Neuronal stem cell (in vitro differentiated cells): ENCODE measurements around the gene SRSF12.

Source experiments
- DNase-seq: peaks from one replicate; pipeline ENCODE4 v3.0.0-alpha.2; 2013; ENCODE audit warnings: low spot score
- H2AFZ ChIP-seq: one replicate; pipeline ENCODE4 v1.6.1; 2013; ENCODE audit warnings: mild to moderate bottlenecking, low read length, inconsistent platforms
- H2AK5ac ChIP-seq: 2 replicates; pipeline ENCODE4 v1.6.1; 2013; ENCODE audit warnings: low read depth, mild to moderate bottlenecking, inconsistent platforms, low read length, moderate library complexity, mixed read lengths
- H2BK120ac ChIP-seq: 2 replicates; pipeline ENCODE4 v1.6.1; 2013; ENCODE audit warnings: low read depth, mild to moderate bottlenecking, inconsistent platforms, low read length, moderate library complexity, mixed read lengths
- H2BK12ac ChIP-seq: one replicate; pipeline ENCODE4 v1.6.1; 2013; ENCODE audit warnings: low read length, inconsistent platforms
- H2BK15ac ChIP-seq: 2 replicates; pipeline ENCODE4 v1.6.1; 2013; ENCODE audit warnings: mild to moderate bottlenecking, low read length, inconsistent platforms, mixed read lengths
- H2BK5ac ChIP-seq: one replicate; pipeline ENCODE4 v1.6.1; 2013; ENCODE audit warnings: inconsistent platforms, mild to moderate bottlenecking, low read length, moderate library complexity
- H3K14ac ChIP-seq: one replicate; pipeline ENCODE4 v1.6.1; 2013; ENCODE audit warnings: low read length, inconsistent platforms
- H3K18ac ChIP-seq: 2 replicates; pipeline ENCODE4 v1.6.1; 2013; ENCODE audit warnings: low read length, inconsistent platforms
- H3K23ac ChIP-seq: 2 replicates; pipeline ENCODE4 v1.6.1; 2013; ENCODE audit warnings: low read depth, mild to moderate bottlenecking, mixed read lengths, low read length, inconsistent platforms; ENCODE audit not compliant: poor library complexity
- H3K27ac ChIP-seq: replicated peaks from 3 replicates; pipeline ENCODE4 v1.5.1; 2013; ENCODE audit warnings: low read length, inconsistent platforms
- H3K27me3 ChIP-seq, 3 experiments: 2 replicates each; pipeline ENCODE4 v1.6.1; 2013; ENCODE audit warnings: low read length in 3 of 3, mild to moderate bottlenecking in 2 of 3, inconsistent platforms in 1 of 3, low read depth in 1 of 3, mixed read lengths in 1 of 3, moderate library complexity in 1 of 3; ENCODE audit not compliant: control insufficient read depth in 3 of 3, insufficient read depth in 3 of 3
- H3K36me3 ChIP-seq, 2 donors: replicated peaks in 1 of 2; 2 replicates each; pipeline ENCODE4 v1.6.1; 2013; ENCODE audit warnings: low read length in 2 of 2; ENCODE audit not compliant: control insufficient read depth in 2 of 2, insufficient read depth in 2 of 2
- H3K4ac ChIP-seq: 2 replicates; pipeline ENCODE4 v1.6.1; 2013; ENCODE audit warnings: inconsistent platforms, mild to moderate bottlenecking, low read length, moderate library complexity
- H3K4me1 ChIP-seq, 2 donors: 1 replicate in 1 of 2; 2 replicates in 1 of 2; pipeline ENCODE4 v1.6.1; 2013; ENCODE audit warnings: low read length in 2 of 2, low read depth in 1 of 2; ENCODE audit not compliant: control insufficient read depth in 2 of 2, insufficient read depth in 1 of 2
- H3K4me2 ChIP-seq: one replicate; pipeline ENCODE4 v1.6.1; 2013; ENCODE audit warnings: mild to moderate bottlenecking, low read length, inconsistent platforms; ENCODE audit not compliant: insufficient read depth, poor library complexity, severe bottlenecking
- H3K4me3 ChIP-seq, 2 donors: 2 replicates each; pipeline ENCODE4 v1.5.1; 2013; ENCODE audit warnings: low read length in 2 of 2, mild to moderate bottlenecking in 2 of 2, inconsistent platforms in 1 of 2, moderate library complexity in 1 of 2
- H3K79me1 ChIP-seq: one replicate; pipeline ENCODE4 v1.6.1; 2013; ENCODE audit warnings: low read depth, mild to moderate bottlenecking, inconsistent platforms, low read length, moderate library complexity
- H3K9ac ChIP-seq: one replicate; pipeline ENCODE4 v1.6.1; 2013; ENCODE audit warnings: mild to moderate bottlenecking, low read depth, low read length, inconsistent platforms; ENCODE audit not compliant: poor library complexity
- H3K9me3 ChIP-seq, 2 donors: replicated peaks in 1 of 2; 2 replicates each; pipeline versions ENCODE3 to v1.6.1; 2013; ENCODE audit warnings: low read length in 2 of 2, mild to moderate bottlenecking in 2 of 2, inconsistent platforms in 1 of 2, low read depth in 1 of 2, mixed read lengths in 1 of 2, moderate library complexity in 1 of 2; ENCODE audit not compliant: control insufficient read depth in 2 of 2, insufficient read depth in 1 of 2
- H4K8ac ChIP-seq: one replicate; pipeline ENCODE4 v1.6.1; 2013; ENCODE audit warnings: low read depth, mild to moderate bottlenecking, inconsistent platforms, low read length, moderate library complexity
- H4K91ac ChIP-seq: one replicate; pipeline ENCODE4 v1.6.1; 2013; ENCODE audit warnings: low read length, low read depth, mild to moderate bottlenecking, inconsistent platforms; ENCODE audit not compliant: poor library complexity
- WGBS, 2 donors: extraction: QIAGEN DNeasy Blood & Tissue Kit; methylation state at CpG; one replicate each; pipeline ENCODE4 v1.1.7; 2013; ENCODE audit warnings: missing lambda C conversion rate in 2 of 2, mixed read lengths in 1 of 2; ENCODE audit not compliant: insufficient read length in 2 of 2, insufficient replicate concordance in 1 of 2; ENCODE audit errors: extremely low coverage in 2 of 2; 5-methylcytosine and 5-hydroxymethylcytosine counted together

Gene SRSF12

DNA sequence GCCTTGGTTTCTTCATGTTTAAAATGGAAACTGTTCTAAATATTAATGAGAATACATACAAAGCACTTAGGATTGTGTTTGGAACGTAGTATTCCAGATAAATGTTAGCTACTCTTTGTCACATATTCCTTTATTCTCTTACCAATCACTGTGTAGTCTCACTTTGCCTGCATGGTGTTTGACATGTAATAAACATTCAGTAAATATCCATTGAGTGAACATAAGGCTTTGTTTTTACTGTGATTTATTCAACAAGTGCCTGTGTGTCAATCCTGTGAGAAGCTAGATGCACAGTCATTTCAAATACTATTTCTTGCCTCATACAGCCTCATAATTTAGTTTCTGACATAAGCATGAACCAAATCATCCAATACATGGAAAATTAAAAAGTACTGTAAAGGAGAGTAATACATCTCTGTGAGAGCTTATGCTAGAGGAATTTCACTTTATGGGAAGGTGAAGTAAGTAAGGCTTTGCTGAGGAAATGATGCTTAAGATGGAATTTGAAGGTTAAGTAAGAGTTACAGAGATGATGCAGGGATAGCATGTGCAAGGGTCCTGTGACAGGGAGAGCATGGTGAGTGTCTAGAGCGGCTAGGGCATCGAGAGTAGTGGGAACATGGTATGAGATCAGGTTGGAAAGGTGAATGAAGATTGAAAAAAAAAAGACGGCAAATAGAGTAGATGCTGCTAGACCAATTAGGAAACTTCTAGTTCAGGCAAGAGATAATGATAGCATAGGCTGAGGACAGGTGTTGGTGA lies 42.6 kb upstream of the SRSF12 start:
- no peak overlapping the region for H3K4ac ChIP-seq
- H4K8ac ChIP-seq = no peak overlapping the region
- no peak overlapping the region for H2AK5ac ChIP-seq
- H3K9me3 ChIP-seq = no peaks in the 10 kb centered on the region
- H3K18ac ChIP-seq = no peak overlapping the region
- H2BK15ac ChIP-seq = no peak overlapping the region
- no peak overlapping the region for H2BK120ac ChIP-seq
- H3K36me3 ChIP-seq = peaks cover 0 to 37% of the 10 kb centered on the region in 2 donors
- H2BK5ac ChIP-seq = no peak overlapping the region
- no peak for DNase-seq
- H3K79me1 ChIP-seq = no peaks in the 10 kb centered on the region
- H3K27me3 ChIP-seq = no peaks in the 10 kb centered on the region
- no peak overlapping the region for H2BK12ac ChIP-seq
- no peak overlapping the region for H3K9ac ChIP-seq
- no peak overlapping the region for H3K23ac ChIP-seq
- H3K4me1 ChIP-seq = no peaks in the 10 kb centered on the region
- H3K4me2 ChIP-seq = no peak overlapping the region
- H3K4me3 ChIP-seq = no peak overlapping the region
- H4K91ac ChIP-seq = no peak overlapping the region
- no peak overlapping the region for H3K27ac ChIP-seq
- H2AFZ ChIP-seq = no peak overlapping the region
- 100% methylated on average over 1 of the region's 4 CpGs; no CpG with 5 or more reads in 1 of the 2 donors for WGBS, 2 donors
- H3K14ac ChIP-seq = no peak overlapping the region

DNA sequence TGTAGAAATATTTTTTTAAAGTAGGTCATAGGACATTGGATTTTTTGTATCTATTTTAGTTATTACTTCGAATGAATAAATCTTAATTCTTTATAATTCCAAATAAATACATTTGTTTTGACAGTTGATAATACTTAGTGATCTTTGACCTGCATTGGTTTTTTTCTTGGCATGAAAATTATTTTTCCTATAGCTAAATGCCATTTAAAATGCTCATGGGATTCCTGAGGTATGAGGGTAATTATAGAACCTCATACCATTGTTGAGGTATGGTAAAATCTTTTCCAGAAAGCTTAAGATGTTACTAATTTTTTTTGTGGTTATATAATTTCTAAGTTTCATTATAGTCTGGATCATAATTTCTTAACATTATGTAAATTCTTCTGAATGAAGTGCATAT lies 36.3 kb upstream of the SRSF12 start:
- Histone ChIP-seq H2BK12ac (no peak overlapping the region), H3K4me2 (no peak overlapping the region), H3K18ac (no peak overlapping the region), H3K27me3 (no peaks in the 10 kb centered on the region), H2AK5ac (no peak overlapping the region), H2AFZ (no peak overlapping the region), H2BK120ac (no peak overlapping the region), H4K91ac (no peak overlapping the region), H3K4me1 (no peaks in the 10 kb centered on the region), H3K27ac (no peak overlapping the region), H2BK5ac (no peak overlapping the region), H3K36me3 (peaks cover 0 to 7% of the 10 kb centered on the region in 2 donors), H3K79me1 (no peaks in the 10 kb centered on the region), H3K4me3 (no peak overlapping the region), H2BK15ac (no peak overlapping the region), H3K9ac (no peak overlapping the region), H3K23ac (no peak overlapping the region), H3K14ac (no peak overlapping the region), H3K4ac (no peak overlapping the region), H3K9me3 (no peaks in the 10 kb centered on the region), H4K8ac (no peak overlapping the region)
- DNase-seq = no peak
- WGBS, 2 donors = no CpG with 5 or more reads among the region's 1 CpG

DNA sequence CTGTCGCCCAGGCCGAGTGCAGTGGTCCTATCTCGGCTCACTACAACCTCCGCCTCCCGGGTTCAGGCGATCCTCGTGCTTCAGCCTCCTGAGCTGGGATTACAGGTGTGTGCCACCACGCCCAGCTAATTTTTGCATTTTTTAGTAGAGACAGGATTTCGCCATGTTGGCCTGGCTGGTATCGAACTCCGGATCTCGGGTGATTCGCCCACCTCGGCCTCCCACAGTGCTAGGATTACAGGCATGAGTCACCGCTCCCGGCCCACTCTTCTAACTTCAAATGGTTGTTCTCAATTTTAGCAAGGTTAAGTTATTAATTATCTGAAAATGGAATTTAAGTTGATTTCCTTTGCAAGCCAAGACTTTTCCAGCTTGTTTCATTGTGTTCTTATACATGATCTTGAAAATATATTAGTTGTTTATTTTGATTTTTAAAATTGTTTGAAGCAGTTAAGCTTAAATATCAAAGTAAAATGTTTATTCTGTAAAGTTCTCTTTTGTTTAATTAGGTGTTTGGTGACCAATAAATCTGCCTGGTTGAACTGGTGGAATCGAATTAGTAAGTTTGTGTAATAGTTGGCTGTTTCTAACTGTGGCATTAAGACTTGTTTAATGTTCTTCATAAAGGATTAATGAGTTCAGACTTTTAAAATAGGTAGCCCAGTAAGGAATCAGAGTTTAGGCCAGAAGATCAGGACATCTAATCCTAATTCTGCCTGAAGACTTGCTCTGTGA lies 30.3 kb upstream of the SRSF12 start:
- H3K18ac ChIP-seq = no peak overlapping the region
- no peak overlapping the region for H4K91ac ChIP-seq
- no peak overlapping the region for H2AFZ ChIP-seq
- H2BK12ac ChIP-seq = no peak overlapping the region
- H3K23ac ChIP-seq = no peak overlapping the region
- H3K4me1 ChIP-seq = peaks cover 0 to 3% of the 10 kb centered on the region in 2 donors
- H3K4me3 ChIP-seq = no peak overlapping the region
- H3K4me2 ChIP-seq = no peak overlapping the region
- H3K14ac ChIP-seq = no peak overlapping the region
- H3K9me3 ChIP-seq = no peaks in the 10 kb centered on the region
- no peak overlapping the region for H3K27ac ChIP-seq
- peaks cover 0 to 4% of the 10 kb centered on the region in 2 donors for H3K36me3 ChIP-seq
- H4K8ac ChIP-seq = no peak overlapping the region
- H2BK15ac ChIP-seq = no peak overlapping the region
- WGBS, 2 donors = no CpG with 5 or more reads among the region's 17 CpGs
- H3K79me1 ChIP-seq = peaks cover 1% of the 10 kb centered on the region
- no peak overlapping the region for H2BK5ac ChIP-seq
- no peak for DNase-seq
- no peak overlapping the region for H2AK5ac ChIP-seq
- H2BK120ac ChIP-seq = no peak overlapping the region
- no peak overlapping the region for H3K9ac ChIP-seq
- H3K27me3 ChIP-seq = peaks cover 0 to 14% (median 0%) of the 10 kb centered on the region in 3 experiments
- no peak overlapping the region for H3K4ac ChIP-seq
